ENCODE measurements around the gene RPS8. TPM values are rescaled to one million over a fixed set of nuclear protein-coding genes. Genes with fewer than 3 reads are reported as not detected.
"Not testable (repeated sequence)": the region's sequence is repeated elsewhere in the genome, so short reads cannot be mapped to it uniquely, and the experiment has no call there.

Gene RPS8
- total and polyA plus RNA-seq, 5 donors from 2014 or later, result 805 to 1,739 (median 1,169) TPM

DNA sequence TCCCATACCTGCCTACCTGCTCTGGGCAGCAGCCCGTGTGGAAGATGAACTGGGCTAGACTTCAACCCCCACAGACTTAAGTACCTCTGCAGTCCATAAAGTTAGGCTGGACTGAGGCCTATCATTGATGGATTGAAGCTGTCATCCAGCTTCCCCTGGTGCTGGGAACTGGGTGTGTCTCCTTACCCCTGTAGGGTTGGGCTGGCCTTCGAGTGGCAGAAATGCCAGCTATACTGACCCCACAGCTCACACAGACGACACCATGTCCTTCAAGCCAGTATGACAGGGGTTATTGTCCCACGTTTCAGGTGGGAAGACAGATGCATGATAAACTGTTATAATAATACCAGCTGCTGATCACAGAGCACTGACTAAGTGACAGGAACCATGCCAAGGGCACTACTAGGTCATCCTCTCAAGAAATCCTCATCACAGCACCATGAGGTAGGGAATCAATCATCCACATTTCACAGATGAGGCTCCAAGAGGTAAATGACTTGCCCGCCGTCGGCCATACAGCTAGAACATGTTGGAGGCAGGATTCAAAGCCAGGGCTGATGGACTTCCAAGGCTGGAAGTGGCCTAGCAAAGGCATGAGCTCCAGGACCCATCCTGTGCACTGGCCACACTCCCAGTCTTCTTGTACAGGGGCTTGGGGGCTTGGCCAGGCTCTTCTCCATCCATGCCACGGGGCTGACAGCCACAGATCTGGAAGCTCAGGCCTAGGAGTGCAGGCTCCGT lies 12.9 kb downstream of the RPS8 start, which contains the start of gene BEST4:
BEST4 (minus strand) TSS at position 51 of the 741 bp plus-strand sequence. CDS start 465 bp downstream, outside the sequence.
- no peak for ATAC-seq (ENCODE audit: low read depth in 2 of 2)
- H3K36me3 Mint-ChIP-seq, result no peaks in the 10 kb centered on the region
- H3K9me3 ChIP-seq (ENCODE audit: control insufficient read depth in 2 of 2, low read length in 2 of 2), result no peaks in the 10 kb centered on the region
- H3K4me1 Mint-ChIP-seq, result peaks cover 4 to 27% (median 19%) of the 10 kb centered on the region in 4 donors
- no peaks in the 10 kb centered on the region for H3K27me3 ChIP-seq (ENCODE audit: control insufficient read depth, insufficient read depth, low read length)
- no peaks in the 10 kb centered on the region for H3K9me3 Mint-ChIP-seq
- DNase-seq, result no peak
- H3K4me3 ChIP-seq (ENCODE audit: low read depth, low read length), result no peak within 1 kb of the TSS
- no peaks in the 10 kb centered on the region for H3K27me3 Mint-ChIP-seq
- H3K4me3 Mint-ChIP-seq, result peak within 1 kb of the TSS in 3 of 4 donors; percentile 24 to 54 (median 25)
- no peak within 1 kb of the TSS for H3K27ac ChIP-seq (ENCODE audit: insufficient read depth, low read length, poor library complexity, severe bottlenecking)
- peaks cover 34% of the 10 kb centered on the region for H3K4me1 ChIP-seq (ENCODE audit: control insufficient read depth, insufficient read depth, low read length, poor library complexity, severe bottlenecking)
- no peak within 1 kb of the TSS for H3K27ac Mint-ChIP-seq
- H3K36me3 ChIP-seq (ENCODE audit: control insufficient read depth, insufficient read depth, low read length), result no peaks in the 10 kb centered on the region

DNA sequence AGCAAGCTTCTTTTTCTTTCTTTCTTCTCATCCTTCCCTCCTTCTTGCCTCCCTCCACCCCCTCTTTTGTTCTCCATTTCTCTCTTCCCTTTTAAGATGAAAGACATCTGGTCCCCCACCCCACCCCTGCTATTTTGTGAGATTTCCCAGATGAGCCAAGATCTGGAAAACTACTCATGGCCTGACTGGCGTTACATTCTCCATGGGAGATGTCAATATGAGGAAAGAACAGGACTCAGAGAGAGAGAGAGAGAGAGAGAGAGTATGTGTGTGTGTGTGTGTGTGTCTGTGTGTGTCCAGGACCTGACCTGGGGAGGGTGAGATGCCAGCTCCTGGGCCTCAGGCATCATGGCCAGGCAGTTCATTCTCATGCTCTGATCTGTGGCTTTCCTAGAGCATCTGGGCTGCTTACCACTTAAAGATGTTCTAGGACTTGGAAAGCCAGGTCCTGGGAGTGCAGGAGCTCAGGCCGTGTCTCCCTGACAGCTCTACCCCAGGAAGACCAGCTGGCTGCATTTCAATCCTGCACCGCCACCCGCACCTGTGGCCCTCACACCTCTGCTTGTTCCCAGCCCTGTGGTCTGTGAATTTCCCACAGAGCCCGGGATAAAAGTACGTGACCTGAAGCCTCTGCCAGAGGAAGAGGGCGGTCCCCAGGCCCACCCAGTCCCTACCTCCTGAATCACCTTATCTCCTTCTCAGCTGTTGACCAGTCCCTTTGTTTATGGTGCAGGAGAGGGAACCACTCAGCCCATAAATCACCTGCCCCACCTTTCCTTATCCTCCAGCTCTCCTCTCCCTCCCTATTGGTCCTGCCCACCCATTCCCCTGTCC lies 15.8 kb downstream of the RPS8 start:
- Mint-ChIP-seq H3K36me3 (no peaks in the 10 kb centered on the region), H3K9me3 (no peaks in the 10 kb centered on the region), H3K4me3 (no peak overlapping the region), H3K4me1 (peaks cover 0 to 4% (median 3%) of the 10 kb centered on the region in 4 donors), H3K27ac (peak overlapping the region in 1 of 3 donors; percentile 67), H3K27me3 (no peaks in the 10 kb centered on the region)
- Histone ChIP-seq H3K4me1 (ENCODE audit: control insufficient read depth, insufficient read depth, low read length, poor library complexity, severe bottlenecking) (peaks cover 7% of the 10 kb centered on the region), H3K27ac (ENCODE audit: insufficient read depth, low read length, poor library complexity, severe bottlenecking) (no peak overlapping the region), H3K27me3 (ENCODE audit: control insufficient read depth, insufficient read depth, low read length) (no peaks in the 10 kb centered on the region), H3K36me3 (ENCODE audit: control insufficient read depth, insufficient read depth, low read length) (no peaks in the 10 kb centered on the region), H3K4me3 (ENCODE audit: low read depth, low read length) (no peak overlapping the region), H3K9me3 (ENCODE audit: control insufficient read depth in 2 of 2, low read length in 2 of 2) (no peaks in the 10 kb centered on the region)
- DNase-seq (no peak), ATAC-seq (ENCODE audit: low read depth in 2 of 2) (no peak)

DNA sequence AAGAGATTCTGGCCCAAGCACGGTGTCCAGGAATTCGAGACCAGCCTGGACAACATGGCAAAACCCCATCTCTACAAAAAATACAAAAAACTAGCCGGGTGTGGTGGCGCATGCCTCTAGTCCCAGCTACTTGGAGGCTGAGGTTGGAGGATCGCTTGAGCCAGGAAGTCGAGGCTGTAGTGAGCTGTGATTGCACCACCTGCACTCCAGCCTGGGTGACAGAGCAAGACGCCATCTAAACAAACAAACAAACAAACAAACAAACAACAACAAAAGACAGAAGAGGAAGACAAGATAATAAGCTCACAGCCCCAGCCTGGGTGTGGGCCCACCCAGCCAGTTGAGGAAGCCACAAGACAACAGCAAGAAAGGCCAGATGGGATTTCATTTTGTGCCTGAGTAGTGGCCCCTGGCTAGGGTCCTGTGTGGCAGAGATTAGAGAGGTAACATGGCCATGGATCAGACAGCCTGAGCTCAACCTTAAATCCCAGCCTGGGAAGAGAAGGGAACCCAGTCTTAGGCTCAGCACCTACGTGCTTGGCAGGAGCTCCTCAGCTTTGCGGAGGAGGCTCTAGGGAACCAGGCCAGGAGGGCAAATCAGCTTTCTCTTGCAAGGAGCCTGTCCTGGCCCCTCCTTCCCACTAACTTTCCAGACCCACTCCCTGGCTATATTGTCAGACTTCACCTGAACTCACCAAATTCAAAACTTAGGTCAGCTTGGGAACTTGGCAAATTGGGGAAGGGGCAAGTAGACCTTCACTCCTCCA lies 17.6 kb downstream of the RPS8 start:
- DNase-seq (no peak), ATAC-seq (ENCODE audit: low read depth in 2 of 2) (no peak)
- Mint-ChIP-seq H3K4me3 (peak overlapping the region in 1 of 4 donors; percentile 21), H3K36me3 (no peaks in the 10 kb centered on the region), H3K4me1 (peaks cover 0 to 4% (median under 1%) of the 10 kb centered on the region in 4 donors), H3K27me3 (no peaks in the 10 kb centered on the region), H3K9me3 (no peaks in the 10 kb centered on the region), H3K27ac (peak overlapping the region in 1 of 3 donors; percentile 16)
- no peaks in the 10 kb centered on the region for H3K27me3 ChIP-seq (ENCODE audit: control insufficient read depth, insufficient read depth, low read length)
- H3K9me3 ChIP-seq (ENCODE audit: control insufficient read depth in 2 of 2, low read length in 2 of 2), result no peaks in the 10 kb centered on the region
- H3K27ac ChIP-seq (ENCODE audit: insufficient read depth, low read length, poor library complexity, severe bottlenecking), result no peak overlapping the region
- H3K4me3 ChIP-seq (ENCODE audit: low read depth, low read length), result no peak overlapping the region
- H3K4me1 ChIP-seq (ENCODE audit: control insufficient read depth, insufficient read depth, low read length, poor library complexity, severe bottlenecking), result no peaks in the 10 kb centered on the region
- H3K36me3 ChIP-seq (ENCODE audit: control insufficient read depth, insufficient read depth, low read length), result no peaks in the 10 kb centered on the region

DNA sequence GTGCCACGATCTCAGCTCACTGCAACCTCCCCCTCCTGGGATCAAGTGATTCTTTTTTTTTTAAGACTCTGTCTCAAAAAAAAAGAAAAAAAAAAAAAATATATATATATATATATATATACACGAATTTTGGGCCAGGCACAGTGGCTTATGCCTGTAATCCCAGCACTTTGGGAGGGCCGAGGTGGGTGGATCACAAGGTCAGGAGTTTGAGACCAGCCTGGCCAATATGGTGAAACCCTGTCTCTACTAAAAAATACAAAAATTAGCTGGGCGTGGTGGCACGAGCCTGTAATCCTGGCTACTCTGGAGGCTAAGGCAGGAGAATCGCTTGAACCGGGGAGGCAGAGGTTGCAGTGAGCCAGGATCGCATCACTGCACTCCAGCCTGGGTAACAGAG lies 22.5 kb downstream of the RPS8 start:
- Mint-ChIP-seq H3K27ac (peak overlapping the region; percentile 14 to 99 (median 80)), H3K36me3 (peaks cover 13% of the 10 kb centered on the region), H3K4me1 (peaks cover 8 to 23% (median 16%) of the 10 kb centered on the region in 4 donors), H3K4me3 (peak overlapping the region in 2 of 4 donors; percentile 49 to 69)
- H3K27me3 Mint-ChIP-seq; ATAC-seq (ENCODE audit: low read depth in 2 of 2); H3K9me3 Mint-ChIP-seq; H3K36me3 ChIP-seq (ENCODE audit: control insufficient read depth, insufficient read depth, low read length); H3K9me3 ChIP-seq (ENCODE audit: control insufficient read depth in 2 of 2, low read length in 2 of 2); H3K27me3 ChIP-seq (ENCODE audit: control insufficient read depth, insufficient read depth, low read length); H3K4me3 ChIP-seq (ENCODE audit: low read depth, low read length); DNase-seq; H3K27ac ChIP-seq (ENCODE audit: insufficient read depth, low read length, poor library complexity, severe bottlenecking): not testable (repeated sequence)
- H3K4me1 ChIP-seq (ENCODE audit: control insufficient read depth, insufficient read depth, low read length, poor library complexity, severe bottlenecking), result peaks cover 24% of the 10 kb centered on the region

DNA sequence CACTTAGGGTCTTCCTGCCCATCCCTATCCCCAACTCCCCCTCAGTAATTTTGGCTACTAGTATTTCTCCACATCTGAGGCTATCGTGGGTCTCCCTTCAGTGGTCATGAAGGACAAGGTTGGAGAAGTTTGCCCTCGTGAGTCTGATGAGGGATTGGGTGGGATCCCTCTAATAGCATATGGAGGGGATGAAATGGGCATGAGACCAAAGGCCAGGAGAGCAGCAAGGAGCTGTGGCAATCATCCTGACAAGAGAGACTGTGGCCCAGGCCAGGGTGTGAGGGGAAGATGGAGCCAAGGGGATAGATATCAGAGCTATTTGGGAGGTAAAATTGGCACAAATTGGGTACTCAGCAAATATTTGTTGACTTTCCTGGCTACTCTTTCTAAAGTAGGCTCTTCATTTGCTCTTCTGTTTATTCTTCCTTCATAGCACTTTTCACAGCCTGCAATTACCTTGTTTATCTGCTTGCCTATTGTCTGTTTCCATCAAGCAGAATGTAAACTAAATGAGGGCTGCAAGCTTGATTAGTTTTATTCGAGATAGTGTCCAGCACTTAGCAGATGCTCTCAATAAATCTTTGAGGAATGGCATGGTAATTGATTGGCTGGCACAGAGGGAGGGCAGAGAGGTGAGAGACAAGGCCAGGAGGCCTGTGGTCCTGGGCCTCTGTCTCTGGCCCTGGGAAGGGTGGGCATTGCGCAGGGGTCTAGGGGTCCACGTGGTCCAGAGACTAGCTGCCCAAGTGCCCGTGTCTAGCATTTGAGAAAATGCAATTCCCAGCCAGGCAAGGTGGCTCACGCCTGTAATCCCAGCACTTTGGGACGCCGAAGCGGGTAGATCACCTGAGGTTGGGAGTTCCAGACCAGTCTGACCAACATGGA lies 23.4 kb downstream of the RPS8 start:
- peaks cover 0 to 1% (median 0%) of the 10 kb centered on the region in 7 donors for H3K9me3 Mint-ChIP-seq
- H3K36me3 ChIP-seq (ENCODE audit: control insufficient read depth, insufficient read depth, low read length), result peaks cover 18% of the 10 kb centered on the region

DNA sequence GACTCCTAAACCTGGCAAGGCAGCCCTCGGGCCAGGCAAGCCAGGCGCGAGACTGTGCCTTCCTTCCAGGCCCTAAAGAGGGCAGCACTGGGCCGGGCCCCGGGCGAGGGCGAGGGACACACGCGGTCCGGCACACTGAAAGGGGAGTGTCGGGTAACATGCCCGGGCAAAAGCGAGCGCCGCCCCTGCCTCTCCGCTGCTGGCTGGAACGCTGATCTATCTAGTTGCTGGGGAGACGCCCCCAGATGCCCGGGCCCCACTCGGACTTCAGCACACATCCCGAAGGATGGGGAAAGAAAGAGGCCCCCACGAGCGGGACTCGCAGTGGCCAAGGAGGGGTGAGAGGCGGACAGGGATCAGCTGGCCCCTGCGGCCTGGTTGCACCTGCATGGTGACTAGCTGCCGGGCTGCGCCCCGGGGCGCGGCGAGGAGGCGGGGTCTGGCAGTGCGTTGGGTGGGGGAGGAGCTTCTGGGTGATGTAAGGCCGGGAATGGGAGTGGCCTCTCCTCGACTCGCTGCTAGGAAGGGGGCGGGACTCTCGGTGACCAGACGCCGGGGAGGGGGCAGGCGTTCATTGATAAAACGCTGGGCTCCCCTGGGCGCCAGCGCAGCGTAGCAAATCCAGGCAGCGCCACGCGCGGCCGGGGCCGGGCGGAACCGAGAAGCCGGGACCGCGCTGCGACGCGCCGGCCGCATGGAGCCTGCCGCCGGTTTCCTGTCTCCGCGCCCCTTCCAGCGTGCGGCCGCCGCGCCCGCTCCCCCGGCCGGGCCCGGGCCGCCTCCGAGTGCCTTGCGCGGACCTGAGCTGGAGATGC lies 24.6 kb downstream of the RPS8 start, which contains the start of gene PLK3:
PLK3 (plus strand) TSS at position 608 of the 815 bp plus-strand sequence; CDS start at position 695, 87 bp downstream.
- H3K4me1 Mint-ChIP-seq, result peaks cover 4 to 43% (median 21%) of the 10 kb centered on the region in 4 donors
- peaks cover 41% of the 10 kb centered on the region for H3K4me1 ChIP-seq (ENCODE audit: control insufficient read depth, insufficient read depth, low read length, poor library complexity, severe bottlenecking)
- H3K27ac Mint-ChIP-seq, result peak within 1 kb of the TSS; percentile 97 to 99 (median 99)
- H3K4me3 Mint-ChIP-seq, result peak within 1 kb of the TSS; percentile 93 to 99 (median 97)
- peak within 1 kb of the TSS; percentile 92 for H3K4me3 ChIP-seq (ENCODE audit: low read depth, low read length)
- no peaks in the 10 kb centered on the region for H3K27me3 ChIP-seq (ENCODE audit: control insufficient read depth, insufficient read depth, low read length)
- H3K9me3 Mint-ChIP-seq, result peaks cover 0 to 1% (median 0%) of the 10 kb centered on the region in 7 donors
- H3K27me3 Mint-ChIP-seq, result no peaks in the 10 kb centered on the region
- H3K36me3 Mint-ChIP-seq, result peaks cover 23% of the 10 kb centered on the region
- DNase-seq (peak; percentile 98 to 99 (median 99)), ATAC-seq (ENCODE audit: low read depth in 2 of 2) (peak; percentile 83 to 86)
- H3K36me3 ChIP-seq (ENCODE audit: control insufficient read depth, insufficient read depth, low read length), result peaks cover 29% of the 10 kb centered on the region
- peak within 1 kb of the TSS; percentile 89 for H3K27ac ChIP-seq (ENCODE audit: insufficient read depth, low read length, poor library complexity, severe bottlenecking)
- no peaks in the 10 kb centered on the region for H3K9me3 ChIP-seq (ENCODE audit: control insufficient read depth in 2 of 2, low read length in 2 of 2)

More for the DNA sequence above, 23.4 kb downstream of the RPS8 start:
- no peaks in the 10 kb centered on the region for H3K27me3 Mint-ChIP-seq
- Histone ChIP-seq H3K9me3 (ENCODE audit: control insufficient read depth in 2 of 2, low read length in 2 of 2) (no peaks in the 10 kb centered on the region), H3K4me3 (ENCODE audit: low read depth, low read length) (no peak overlapping the region), H3K27ac (ENCODE audit: insufficient read depth, low read length, poor library complexity, severe bottlenecking) (peak overlapping the region; percentile 89), H3K27me3 (ENCODE audit: control insufficient read depth, insufficient read depth, low read length) (no peaks in the 10 kb centered on the region), H3K4me1 (ENCODE audit: control insufficient read depth, insufficient read depth, low read length, poor library complexity, severe bottlenecking) (peaks cover 32% of the 10 kb centered on the region)
- DNase-seq (no peak), ATAC-seq (ENCODE audit: low read depth in 2 of 2) (no peak)
- peak overlapping the region in 3 of 4 donors; percentile 69 to 98 (median 93) for H3K4me3 Mint-ChIP-seq
- H3K27ac Mint-ChIP-seq, result peak overlapping the region in 2 of 3 donors; percentile 80 to 99
- peaks cover 22% of the 10 kb centered on the region for H3K36me3 Mint-ChIP-seq
- H3K4me1 Mint-ChIP-seq, result peaks cover 4 to 31% (median 21%) of the 10 kb centered on the region in 4 donors

Data from CD4-positive, CD25-positive, alpha-beta regulatory T cell (primary cell).